OCI-LY3 (cell line): ENCODE data around the gene USB1.

ENCODE experiments used
- EZH2phosphoT487 ChIP-seq: fragments of 200-600 bp; shearing (Covaris generic); IDR thresholded peaks from 2 replicates; pipeline ENCODE4 v1.6.1; 2018; ENCODE audit warnings: antibody characterized with exemption, mixed run types, low read depth
- TF ChIP-seq, protein P1 (sequence below): fragments of 200-600, 300-600 bp; sonication (generic); IDR thresholded peaks from 2 replicates; pipeline ENCODE4 v1.5.1; 2014; ENCODE audit warnings: antibody characterized with exemption, low read length, low read depth

DNA sequence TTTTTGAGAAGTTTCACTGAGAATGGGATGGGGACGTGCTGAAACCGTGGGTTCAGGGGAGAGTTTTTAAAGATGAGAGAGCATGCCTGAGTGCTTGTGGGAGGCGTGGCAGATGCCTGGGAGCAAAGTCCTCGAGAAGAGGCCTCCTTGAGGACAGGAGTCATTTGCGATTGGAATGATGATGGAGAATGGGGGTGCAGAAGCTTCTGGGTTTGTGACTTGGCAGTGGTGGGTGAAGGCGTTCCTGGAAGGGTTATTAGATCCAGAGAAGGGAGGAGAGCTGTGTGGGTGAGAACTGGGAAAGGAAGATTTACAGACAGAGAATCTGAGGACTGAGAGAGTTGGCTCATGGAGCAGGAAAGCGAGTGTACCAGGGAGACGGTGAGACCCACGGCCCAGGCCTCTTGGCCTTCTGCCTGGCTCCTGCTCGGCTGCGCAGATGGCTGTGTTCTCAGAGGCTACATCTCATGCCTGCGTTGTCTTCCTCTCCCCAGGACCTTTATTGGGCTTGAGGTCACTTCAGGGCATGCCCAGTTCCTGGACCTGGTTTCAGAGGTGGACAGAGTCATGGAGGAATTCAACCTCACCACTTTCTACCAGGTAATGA, 15.7 kb downstream of the USB1 start:
- TF ChIP-seq, protein P1, sequence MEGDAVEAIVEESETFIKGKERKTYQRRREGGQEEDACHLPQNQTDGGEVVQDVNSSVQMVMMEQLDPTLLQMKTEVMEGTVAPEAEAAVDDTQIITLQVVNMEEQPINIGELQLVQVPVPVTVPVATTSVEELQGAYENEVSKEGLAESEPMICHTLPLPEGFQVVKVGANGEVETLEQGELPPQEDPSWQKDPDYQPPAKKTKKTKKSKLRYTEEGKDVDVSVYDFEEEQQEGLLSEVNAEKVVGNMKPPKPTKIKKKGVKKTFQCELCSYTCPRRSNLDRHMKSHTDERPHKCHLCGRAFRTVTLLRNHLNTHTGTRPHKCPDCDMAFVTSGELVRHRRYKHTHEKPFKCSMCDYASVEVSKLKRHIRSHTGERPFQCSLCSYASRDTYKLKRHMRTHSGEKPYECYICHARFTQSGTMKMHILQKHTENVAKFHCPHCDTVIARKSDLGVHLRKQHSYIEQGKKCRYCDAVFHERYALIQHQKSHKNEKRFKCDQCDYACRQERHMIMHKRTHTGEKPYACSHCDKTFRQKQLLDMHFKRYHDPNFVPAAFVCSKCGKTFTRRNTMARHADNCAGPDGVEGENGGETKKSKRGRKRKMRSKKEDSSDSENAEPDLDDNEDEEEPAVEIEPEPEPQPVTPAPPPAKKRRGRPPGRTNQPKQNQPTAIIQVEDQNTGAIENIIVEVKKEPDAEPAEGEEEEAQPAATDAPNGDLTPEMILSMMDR, result no peak
- no peak for TF ChIP-seq EZH2phosphoT487
